Measurements from ENCODE around the gene GATA3.

GATA3 gene

GRCh38 chr10:8051109-8051821, 3.2 kb upstream of the GATA3 start:
- no peak for DNase-seq

- no peak for DNase-seq
Measured at GRCh38 chr10:8051851-8052257, 2.6 kb upstream of the GATA3 start.

- no peak for DNase-seq
Measured at GRCh38 chr10:8052341-8052955, 2.0 kb upstream of the GATA3 start.

GRCh38 chr10:8052956-8053445, 1.5 kb upstream of the GATA3 start:
- no peak for DNase-seq

- no peak for DNase-seq
Measured at GRCh38 chr10:8053446-8054243, 843 bp upstream of the GATA3 start.

- no peak for DNase-seq
Measured at GRCh38 chr10:8054244-8054493, 319 bp upstream of the GATA3 start.

GRCh38 chr10:8055420-8056349, 1.2 kb downstream of the GATA3 start:
- no peak for DNase-seq

GRCh38 chr10:8056378-8056777, 1.9 kb downstream of the GATA3 start:
- no peak for DNase-seq

- no peak for DNase-seq
Measured at GRCh38 chr10:8056871-8057331, 2.4 kb downstream of the GATA3 start.

GRCh38 chr10:8057636-8058273, 3.3 kb downstream of the GATA3 start:
- no peak for DNase-seq

GRCh38 chr10:8058274-8059111, 4.0 kb downstream of the GATA3 start:
- DNase-seq: no peak

GRCh38 chr10:8059191-8059936, 4.9 kb downstream of the GATA3 start:
- no peak for DNase-seq

GRCh38 chr10:8060010-8060703, 5.7 kb downstream of the GATA3 start:
- no peak for DNase-seq

GRCh38 chr10:8060704-8061121, 6.2 kb downstream of the GATA3 start:
- DNase-seq: no peak

GRCh38 chr10:8061274-8062211, 7.1 kb downstream of the GATA3 start:
- no peak for DNase-seq

GRCh38 chr10:8063128-8063908, 8.8 kb downstream of the GATA3 start:
- no peak for DNase-seq

GRCh38 chr10:8063935-8064334, 9.4 kb downstream of the GATA3 start:
- no peak for DNase-seq

- no peak for DNase-seq
Measured at GRCh38 chr10:8064436-8064835, 9.9 kb downstream of the GATA3 start.
